Activated CD4-positive, alpha-beta T cell treated with anti-CD3 and anti-CD28 coated beads for 24 hours (primary cell): ENCODE measurements around the gene MBL2.
A peak's percentile ranks its signal among the peaks of the same experiment; 100 is the strongest.

Source experiments
- DNase-seq, 2 donors: peaks; one replicate each; pipeline ENCODE4 v3.0.0-alpha.2; 2020; ENCODE audit warnings: low read depth in 2 of 2

Gene MBL2

GRCh38 chr10:52772623-52773022 lies at the start of gene MBL2:
MBL2 (minus strand) TSS chr10:52772784; CDS start chr10:52771635, 1,149 bp downstream.
- DNase-seq = no peak

GRCh38 chr10:52820309-52820708 lies 47.7 kb upstream of the MBL2 start:
- no peak for DNase-seq

DNA sequence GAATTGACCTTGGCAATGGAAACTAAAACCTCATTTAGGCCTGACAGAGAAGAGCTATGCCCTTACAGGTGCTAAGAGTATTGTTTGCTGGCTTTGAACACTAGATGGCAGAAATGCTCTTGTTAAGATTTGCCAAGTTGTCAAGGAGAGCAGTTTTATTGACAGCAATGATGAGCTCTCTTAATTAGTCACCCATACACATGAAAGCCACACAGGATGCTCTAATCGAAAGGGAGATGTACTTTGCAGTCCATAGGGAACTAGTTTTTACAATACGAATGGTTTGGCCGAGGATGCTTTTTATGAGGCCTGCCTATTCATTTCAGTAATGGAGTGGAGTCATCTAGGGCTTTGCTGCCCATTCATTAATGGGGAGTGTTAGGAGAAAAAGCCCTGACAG lies 45.4 kb upstream of the MBL2 start:
- DNase-seq = no peak

GRCh38 chr10:52814506-52814905 lies 41.9 kb upstream of the MBL2 start:
- DNase-seq = no peak

- no peak for DNase-seq
Observed at GRCh38 chr10:52811776-52812175, 39.2 kb upstream of the MBL2 start.

GRCh38 chr10:52810761-52811160 lies 38.2 kb upstream of the MBL2 start:
- DNase-seq = no peak

- DNase-seq = no peak
Observed at GRCh38 chr10:52807803-52808202, 35.2 kb upstream of the MBL2 start.

DNA sequence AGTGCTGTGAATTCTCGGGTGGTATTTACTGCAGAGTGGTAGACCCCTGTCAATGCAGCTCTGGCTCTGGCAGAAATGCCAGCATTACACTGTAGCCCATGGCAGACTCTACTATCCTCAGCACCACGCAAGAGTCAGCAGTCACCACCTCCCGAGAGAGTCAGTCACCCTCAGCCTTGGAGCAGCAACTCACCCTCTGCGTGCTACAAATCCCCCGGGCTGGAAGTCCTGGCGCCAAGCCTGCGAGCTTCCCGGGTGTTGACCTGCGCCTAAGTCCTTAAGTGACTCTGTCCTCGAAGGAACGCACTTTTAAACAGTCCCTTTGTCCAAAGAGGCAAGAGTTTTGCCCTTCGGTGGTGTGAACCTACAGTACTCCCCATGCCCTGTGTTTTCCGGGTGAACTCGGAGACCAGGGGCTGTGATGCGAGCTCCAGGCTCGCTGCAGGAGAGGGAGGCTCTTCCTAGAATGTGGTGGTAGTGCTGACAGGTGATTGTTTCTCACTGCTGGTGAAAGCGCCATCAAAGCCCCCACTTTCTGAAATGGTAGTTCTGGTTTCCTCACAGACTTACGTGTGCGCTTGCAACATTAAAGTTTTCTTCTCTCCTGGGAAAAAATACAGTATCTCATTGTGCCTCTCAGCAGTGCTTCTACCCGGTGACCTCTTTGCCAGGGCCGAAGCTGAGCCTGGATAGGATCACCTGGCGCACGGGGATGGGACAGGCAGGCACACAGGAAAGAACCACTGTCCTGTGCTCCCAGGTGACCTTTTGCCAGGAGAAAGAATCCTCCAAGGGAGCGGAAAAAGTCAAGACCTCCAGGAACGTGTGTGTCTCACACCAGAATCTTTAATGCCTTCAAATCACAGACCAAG lies 33.1 kb upstream of the MBL2 start:
- DNase-seq = no peak

DNA sequence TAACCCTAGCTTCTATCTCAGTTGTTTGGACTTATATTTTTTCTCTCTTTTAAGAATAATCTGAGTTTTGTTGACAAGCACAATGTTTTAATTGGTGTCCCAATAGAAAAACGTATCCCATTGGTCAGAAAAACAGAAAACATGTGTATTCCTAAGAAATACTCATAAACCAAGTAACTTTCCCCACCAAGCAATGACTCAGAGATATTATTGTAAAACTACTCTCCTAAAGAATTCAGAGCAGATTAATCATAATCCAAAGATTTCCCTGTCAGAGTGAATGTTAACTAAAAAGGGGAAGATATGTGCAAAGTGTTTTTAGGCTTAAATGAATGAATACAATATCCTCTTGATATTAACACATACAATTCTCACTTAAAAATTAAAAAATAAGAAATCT lies 29.4 kb upstream of the MBL2 start:
- no peak for DNase-seq

DNA sequence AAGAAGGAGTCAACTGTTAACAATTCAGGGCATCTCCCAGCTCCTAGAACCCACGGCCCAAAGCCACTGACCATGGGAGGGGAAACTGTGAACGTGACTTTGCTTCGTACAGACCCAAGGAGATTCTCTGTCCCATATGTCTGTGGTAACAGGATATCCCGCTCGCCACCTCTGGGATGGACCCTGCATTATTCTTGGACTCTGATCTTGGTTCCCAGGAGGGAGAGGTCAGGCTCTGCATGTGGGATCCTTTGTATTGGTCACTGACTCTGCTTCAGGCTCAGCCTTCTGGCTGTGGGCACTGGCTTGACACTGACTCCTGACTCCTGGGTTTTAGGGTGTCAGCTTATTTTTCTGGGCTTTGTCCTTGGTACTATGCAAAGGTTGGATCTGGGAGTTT lies 13.5 kb upstream of the MBL2 start:
- no peak for DNase-seq

DNA sequence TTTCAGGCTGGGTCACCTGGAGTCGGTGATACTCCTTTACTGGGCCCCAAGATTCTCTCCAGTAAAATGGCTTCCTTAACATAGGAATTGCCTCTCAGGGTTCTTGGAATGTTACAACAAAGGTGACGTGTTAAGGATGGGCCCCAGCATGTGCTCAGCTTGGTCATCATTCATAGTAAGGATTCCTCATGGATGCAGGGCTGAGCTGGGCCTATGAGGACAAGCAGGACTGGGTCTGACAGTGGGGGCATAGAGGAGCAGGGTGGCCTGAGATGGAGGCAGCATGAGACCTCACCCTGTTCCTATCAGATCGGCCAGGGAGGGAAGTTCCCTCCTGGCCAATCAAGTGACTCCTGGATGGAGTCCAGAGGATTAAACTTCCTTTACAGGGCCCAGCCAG lies 12.8 kb upstream of the MBL2 start:
- DNase-seq = no peak

DNA sequence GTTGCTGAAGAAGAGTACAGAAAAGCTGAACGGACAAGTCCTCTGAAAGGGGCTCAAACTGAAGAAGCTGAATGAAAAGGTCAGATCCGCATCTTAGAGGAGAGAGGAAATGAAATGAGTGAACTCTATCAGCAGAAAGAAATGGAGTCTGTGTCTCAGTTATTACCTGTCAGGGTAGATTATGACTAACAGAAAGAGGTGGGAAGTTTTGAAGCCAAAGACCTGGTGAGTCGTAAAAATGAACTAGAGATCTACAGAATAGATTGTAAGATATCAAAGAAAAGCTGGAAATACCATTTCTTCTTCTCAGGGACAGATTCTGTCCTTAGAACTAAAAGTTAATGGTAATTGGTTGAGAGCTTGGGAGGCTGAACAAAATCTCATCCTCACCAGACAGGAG lies 11.1 kb upstream of the MBL2 start:
- DNase-seq = no peak

DNA sequence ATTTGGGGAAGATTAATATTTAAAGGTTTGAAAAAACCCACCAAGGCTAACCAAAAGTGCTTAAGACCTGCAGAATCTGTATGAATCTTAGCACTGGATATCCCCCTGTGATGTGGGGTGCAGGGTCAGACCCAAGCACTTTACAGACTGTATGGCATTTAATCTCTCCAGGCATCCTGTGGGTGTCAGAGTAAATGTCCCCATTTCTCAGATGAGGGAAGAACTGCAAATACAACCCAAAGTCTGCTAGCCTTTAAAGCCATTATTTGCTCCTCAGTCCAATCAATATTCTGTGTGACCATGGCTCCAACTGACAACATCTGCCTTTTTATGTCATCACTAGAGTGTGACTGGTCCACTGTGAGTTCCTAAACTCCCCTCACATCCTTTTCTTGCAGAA lies 10.0 kb upstream of the MBL2 start:
- DNase-seq = no peak

DNA sequence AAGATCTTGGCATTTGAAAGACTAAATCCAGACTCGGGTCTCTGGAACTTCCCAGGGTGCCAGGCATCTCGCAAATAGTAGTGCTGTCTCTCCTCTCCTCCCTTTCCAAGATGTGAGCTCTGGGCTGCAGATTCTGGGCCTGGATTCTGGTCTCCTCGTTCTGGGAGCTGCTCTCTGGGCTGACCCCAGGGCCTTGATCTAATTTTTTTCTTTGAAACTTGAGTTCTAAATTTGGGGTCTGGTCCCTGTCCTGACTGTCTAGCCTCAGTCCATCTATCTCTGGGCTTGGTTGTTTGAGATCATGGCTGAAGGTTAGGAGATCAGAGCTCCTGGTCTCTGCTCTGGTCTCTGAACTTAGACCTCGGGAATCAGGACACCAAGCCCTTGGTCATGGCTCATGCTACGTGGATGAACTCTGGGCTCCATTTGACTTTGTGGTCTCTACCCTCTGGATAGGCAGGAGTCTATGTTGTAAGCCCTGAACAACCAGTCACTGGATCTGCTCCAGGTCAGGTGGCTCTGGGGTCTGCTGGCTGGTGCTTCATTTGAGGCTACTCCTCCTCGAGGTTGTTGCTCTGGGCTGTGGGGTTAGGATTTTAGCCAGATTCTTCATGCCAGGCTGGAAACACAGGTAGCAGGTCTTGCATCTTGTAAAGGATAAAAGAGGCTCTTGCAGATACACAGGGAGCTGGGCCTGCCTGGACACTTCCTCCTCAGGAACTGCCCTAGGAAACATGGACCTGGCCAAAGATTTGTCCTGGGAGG lies 8.0 kb upstream of the MBL2 start:
- DNase-seq = no peak

GRCh38 chr10:52779541-52780390 lies 7.2 kb upstream of the MBL2 start:
- DNase-seq = peak in 1 of 2 donors; percentile 45

- DNase-seq = no peak
Observed at GRCh38 chr10:52778511-52779392, 6.2 kb upstream of the MBL2 start.

DNA sequence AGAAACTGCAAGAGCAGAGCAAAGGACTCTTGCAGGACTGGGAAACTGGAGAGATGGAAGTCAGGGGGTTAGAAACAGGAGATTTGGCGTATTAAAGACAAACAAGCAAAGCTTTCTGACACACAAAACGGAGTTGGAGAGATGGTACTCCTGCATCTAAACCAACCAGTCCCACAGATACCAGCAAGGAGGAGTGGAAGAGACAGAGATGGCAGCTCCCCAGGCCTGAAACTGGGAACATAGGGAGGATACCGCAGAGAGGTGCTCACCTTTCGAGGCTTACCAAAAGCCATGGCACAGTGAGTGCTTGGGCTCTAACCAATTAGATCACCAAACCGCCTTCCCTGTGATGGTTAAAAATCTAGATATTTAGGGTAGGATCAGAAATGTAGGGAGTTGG lies 4.8 kb upstream of the MBL2 start:
- DNase-seq = no peak

DNA sequence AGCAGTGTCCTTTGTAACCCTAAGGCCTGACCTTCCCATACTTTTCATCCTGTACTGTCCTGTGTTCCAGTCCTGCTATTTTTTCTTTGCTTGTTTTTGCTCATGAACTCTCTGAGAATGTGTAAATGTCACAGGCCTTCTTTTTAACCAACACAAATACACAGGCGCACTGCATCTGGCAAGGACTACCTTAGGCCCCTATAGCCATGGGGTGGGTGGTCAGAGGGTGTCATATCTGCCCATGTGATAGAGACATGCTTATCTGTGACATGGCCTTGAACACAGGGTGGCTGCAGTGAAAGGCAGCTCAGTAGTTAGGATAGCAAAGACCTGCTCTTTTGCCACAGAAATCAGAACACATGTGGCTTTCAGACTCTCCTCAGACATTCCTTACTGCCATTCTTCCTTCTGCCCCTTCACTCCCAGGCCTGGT lies 3.9 kb upstream of the MBL2 start:
- no peak for DNase-seq

DNA sequence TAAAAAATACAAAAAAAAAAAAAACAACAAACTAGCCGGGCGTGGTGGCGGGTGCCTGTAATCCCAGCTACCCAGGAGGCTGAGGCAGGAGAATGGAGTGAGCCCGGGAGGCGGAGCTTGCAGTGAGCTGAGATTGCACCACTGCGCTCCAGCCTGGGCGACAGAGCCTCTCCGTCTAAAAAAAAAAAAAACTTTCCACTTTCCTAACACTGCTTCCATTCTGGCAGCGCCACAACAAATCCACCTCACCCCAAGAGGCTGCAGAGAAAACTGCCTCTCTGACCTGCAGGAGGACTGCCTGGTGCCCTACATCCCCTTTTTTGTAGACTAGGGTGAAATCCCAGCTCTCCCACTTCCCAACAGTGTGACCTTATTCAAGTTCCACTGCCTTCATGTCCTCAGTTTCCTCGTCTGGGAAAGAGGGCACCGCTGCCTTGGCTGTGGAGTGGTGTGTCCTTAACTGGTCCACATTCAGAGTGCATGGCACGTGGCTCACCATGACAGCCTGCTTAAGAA lies 2.6 kb upstream of the MBL2 start:
- DNase-seq = no peak

DNA sequence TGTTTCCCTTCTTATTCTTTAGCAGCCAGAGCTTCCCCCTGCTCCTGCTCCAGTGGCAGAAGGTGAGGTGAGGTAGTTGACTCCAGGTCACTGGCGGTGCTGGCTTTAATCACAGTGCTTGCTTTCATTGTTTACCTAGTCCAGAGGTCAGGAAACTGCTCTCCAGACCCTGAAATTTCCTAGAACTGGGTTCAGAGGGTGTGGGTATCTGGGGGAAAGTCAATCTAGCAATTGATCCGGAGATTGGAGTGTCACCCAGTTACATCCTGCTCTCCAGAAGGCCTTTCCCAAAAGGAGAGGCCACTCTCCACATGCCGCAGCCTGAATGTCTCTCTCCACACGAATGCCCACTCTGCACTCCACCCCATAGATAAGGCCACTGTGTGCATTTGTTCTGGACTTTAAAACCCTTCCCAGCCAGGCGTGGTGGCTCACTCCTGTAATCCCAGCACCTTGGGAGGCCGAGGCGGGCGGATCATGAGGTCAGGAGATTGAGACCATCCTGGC lies 2.1 kb upstream of the MBL2 start:
- no peak for DNase-seq

GRCh38 chr10:52774182-52774581 lies 1.6 kb upstream of the MBL2 start:
- DNase-seq = no peak
